ENCODE data around the gene LRAT.

DNA sequence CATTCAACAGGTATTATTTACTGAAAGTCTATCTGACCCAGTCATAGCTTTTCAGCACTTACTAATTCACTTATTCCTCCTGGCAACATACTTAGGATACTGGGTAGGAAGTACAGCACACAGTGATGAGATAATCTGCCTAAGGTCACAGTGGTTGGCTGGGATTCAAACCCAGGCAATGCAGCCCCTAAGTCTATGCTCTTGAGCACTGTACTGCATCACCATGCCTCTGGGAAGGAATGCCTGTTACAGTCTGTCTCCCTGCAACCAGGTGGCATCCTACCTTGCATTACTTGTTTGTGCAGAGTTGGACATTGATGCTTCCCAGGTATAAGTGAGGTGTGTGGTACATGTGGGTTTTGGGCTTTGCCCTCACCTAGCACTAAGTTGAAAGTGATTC, 21.5 kb upstream of the LRAT start:
- TF ChIP-seq, protein P1, sequence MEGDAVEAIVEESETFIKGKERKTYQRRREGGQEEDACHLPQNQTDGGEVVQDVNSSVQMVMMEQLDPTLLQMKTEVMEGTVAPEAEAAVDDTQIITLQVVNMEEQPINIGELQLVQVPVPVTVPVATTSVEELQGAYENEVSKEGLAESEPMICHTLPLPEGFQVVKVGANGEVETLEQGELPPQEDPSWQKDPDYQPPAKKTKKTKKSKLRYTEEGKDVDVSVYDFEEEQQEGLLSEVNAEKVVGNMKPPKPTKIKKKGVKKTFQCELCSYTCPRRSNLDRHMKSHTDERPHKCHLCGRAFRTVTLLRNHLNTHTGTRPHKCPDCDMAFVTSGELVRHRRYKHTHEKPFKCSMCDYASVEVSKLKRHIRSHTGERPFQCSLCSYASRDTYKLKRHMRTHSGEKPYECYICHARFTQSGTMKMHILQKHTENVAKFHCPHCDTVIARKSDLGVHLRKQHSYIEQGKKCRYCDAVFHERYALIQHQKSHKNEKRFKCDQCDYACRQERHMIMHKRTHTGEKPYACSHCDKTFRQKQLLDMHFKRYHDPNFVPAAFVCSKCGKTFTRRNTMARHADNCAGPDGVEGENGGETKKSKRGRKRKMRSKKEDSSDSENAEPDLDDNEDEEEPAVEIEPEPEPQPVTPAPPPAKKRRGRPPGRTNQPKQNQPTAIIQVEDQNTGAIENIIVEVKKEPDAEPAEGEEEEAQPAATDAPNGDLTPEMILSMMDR (IDR thresholded peaks at IDR 0.05; ENCODE audit: low read length): no peak
- TF ChIP-seq EZH2 (IDR thresholded peaks at IDR 0.05; ENCODE audit: borderline replicate concordance, low read length): no peak

All from OCI-LY1 (cell line).